Measurements from ENCODE around the gene ITLN2.
"Not testable (repeated sequence)": the region's sequence is repeated elsewhere in the genome, so short reads cannot be mapped to it uniquely, and the experiment has no call there.

ITLN2 gene

DNA sequence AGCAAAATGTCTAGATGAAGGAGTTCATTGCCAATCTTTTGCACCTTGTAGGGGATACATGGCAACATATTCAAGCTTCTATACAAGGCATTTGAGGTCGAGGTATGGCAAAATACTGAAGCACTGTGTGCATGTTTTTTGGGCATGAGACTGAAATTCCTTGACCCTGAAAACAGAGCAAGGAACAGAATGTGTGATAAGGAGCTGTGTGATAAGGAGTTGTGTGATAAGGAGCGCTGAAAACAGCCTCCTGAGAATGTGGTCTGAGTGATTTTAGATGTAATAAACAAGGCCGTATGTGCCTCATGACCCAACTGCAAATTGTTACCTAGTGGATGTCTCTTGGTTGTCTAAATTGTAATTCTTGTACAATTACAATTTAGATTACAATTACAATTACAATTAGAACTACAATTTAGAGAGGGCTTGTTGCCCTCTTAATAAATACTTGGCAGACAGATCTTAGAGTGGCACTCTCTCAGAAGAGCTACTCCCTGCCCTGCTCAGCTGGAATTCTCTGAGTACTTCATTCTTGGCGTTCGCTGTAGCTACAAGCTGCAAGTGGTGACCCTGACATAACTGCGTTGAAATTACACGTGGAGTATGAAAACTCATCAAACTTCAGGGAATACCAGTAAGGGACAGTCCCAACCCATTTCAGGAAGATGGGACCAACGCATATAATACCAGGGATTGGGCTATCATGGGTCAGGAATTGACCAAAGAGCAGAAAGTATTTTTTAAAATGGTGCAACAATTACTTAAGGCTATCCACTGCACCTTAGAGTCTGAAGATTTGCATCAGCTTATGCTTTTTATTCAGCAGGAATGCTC lies 49.6 kb downstream of the ITLN2 start:
- DNase-seq = no peak

DNA sequence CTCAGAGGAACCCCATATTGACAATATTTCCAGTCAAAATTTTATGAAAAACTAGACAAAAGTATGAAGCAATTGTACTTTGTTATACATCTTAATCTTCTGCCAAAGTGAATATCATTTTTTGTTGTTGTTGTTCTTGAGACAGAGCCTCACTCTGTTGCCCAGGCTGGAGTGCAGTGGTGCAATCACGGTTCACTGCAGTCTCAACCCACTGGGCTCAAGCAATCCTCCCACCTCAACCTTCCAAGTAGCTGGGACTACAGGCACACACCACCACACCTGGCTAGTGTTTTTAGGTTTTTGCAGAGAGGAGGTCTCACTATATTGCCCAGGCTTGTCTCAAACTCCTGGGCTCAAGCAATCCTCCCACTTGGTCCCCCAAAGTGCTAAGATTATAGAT lies 52.4 kb downstream of the ITLN2 start:
- not testable (repeated sequence) for DNase-seq

DNA sequence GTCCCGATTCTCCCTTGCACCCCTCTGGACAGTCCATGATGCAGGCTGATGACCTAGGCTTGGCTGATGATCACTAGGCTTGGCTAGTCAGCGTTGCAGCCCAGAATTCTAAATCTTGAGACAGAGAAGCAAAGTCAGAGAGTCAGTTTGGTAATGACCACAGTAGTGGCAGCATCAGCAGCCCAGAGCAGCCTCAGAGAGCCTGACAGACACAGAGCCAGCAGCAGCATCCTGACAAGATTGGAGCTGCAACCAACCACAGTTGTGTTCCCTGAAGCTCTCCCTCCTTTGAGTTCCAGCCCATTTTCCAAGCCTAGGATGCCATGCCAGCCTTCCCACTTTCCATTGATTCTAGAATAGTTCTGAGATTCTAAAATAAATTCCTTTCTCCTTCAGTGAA lies 52.8 kb downstream of the ITLN2 start:
- DNase-seq = no peak

DNA sequence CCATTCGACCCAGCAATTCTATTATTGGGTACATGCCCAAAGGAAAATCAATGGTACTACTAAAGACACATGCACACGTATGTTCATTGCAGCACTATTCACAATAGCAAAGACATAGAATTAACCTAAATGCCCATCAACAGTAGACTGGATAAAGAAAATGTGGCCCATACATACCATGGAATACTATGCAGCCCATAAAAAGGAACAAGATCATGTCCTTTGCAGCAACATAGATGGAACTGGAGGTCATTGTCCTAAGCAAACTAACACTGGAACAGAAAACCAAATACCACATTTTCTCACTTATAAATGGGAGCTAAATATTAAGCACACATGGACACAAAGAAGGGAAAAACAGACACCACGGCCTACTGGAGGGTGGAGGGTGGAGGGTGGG lies 53.9 kb downstream of the ITLN2 start:
- DNase-seq = not testable (repeated sequence)

All from NCI-H2107 (cell line).